ENCODE data around the gene ENO2. TPM values are rescaled to one million over a fixed set of nuclear protein-coding genes. Genes with fewer than 3 reads are reported as not detected.

Gene ENO2
- total and polyA plus RNA-seq, 2 experiments from 2014 or later = 43.5 to 53.5 TPM

- peak overlapping the region; percentile 83 for H2AFZ ChIP-seq
Observed at GRCh38 chr12:6963016-6963731, 48.8 kb downstream of the ENO2 start.

GRCh38 chr12:6963791-6964413 is 49.5 kb downstream of the ENO2 start:
- Mint-ChIP-seq H3K4me1 (peaks cover 58% of the 10 kb centered on the region), H3K36me3 (ENCODE audit: low read depth) (peaks cover 50% of the 10 kb centered on the region), H3K4me3 (peak overlapping the region; percentile 86), H3K9me3 (no peaks in the 10 kb centered on the region), H3K27me3 (ENCODE audit: insufficient read depth, low read depth, poor library complexity) (peaks cover 25% of the 10 kb centered on the region), H3K27ac (peak overlapping the region; percentile 93)
- Histone ChIP-seq H3F3A (replicated peaks; ENCODE audit: low read depth) (peaks cover 60% of the 10 kb centered on the region), H3K27ac (ENCODE audit: low read depth) (peak overlapping the region; percentile 98), H4K20me1 (replicated peaks; ENCODE audit: insufficient read depth) (peaks cover 7% of the 10 kb centered on the region; the same call in 1 of the 2 replicates), H3K27me3 (ENCODE audit: insufficient read depth) (no peaks in the 10 kb centered on the region), H2AFZ (no peak overlapping the region), H3K79me2 (replicated peaks; ENCODE audit: insufficient read depth) (peaks cover 35% of the 10 kb centered on the region), H3K4me1 (ENCODE audit: insufficient read depth) (peaks cover 40% of the 10 kb centered on the region), H3K4me2 (peak overlapping the region; percentile 98), H3K4me3 (peak overlapping the region; percentile 95), H3K36me3 (ENCODE audit: insufficient read depth) (peaks cover 28% of the 10 kb centered on the region), H3K9me2 (ENCODE audit: insufficient read depth) (no peaks in the 10 kb centered on the region)
- no peak for DNase-seq (ENCODE audit: low spot score)
- ATAC-seq = no peak
- TF ChIP-seq EZH2 (IDR thresholded peaks at IDR 0.05; ENCODE audit: low read depth, unreplicated experiment) (no peak), STAT1 (IDR thresholded peaks at IDR 0.05; ENCODE audit: unreplicated experiment) (no peak), JUNB (IDR thresholded peaks at IDR 0.05; ENCODE audit: unreplicated experiment) (no peak), REST (IDR thresholded peaks at IDR 0.05; ENCODE audit: unreplicated experiment) (no peak), NANOG (IDR thresholded peaks at IDR 0.05; ENCODE audit: borderline replicate concordance) (no peak), POLR2AphosphoS5 (IDR thresholded peaks at IDR 0.05; ENCODE audit: low read depth) (no peak)

More at GRCh38 chr12:6963016-6963731, 48.8 kb downstream of the ENO2 start:
- H4K20me1 ChIP-seq (replicated peaks; ENCODE audit: insufficient read depth) = peaks cover 4% of the 10 kb centered on the region; the same call in 1 of the 2 replicates
- peaks cover 52% of the 10 kb centered on the region for H3F3A ChIP-seq (replicated peaks; ENCODE audit: low read depth)
- H3K27me3 ChIP-seq (ENCODE audit: insufficient read depth) = no peaks in the 10 kb centered on the region
- Mint-ChIP-seq H3K4me3 (peak overlapping the region; percentile 86), H3K27me3 (ENCODE audit: insufficient read depth, low read depth, poor library complexity) (peaks cover 25% of the 10 kb centered on the region), H3K36me3 (ENCODE audit: low read depth) (peaks cover 43% of the 10 kb centered on the region), H3K4me1 (peaks cover 51% of the 10 kb centered on the region), H3K9me3 (no peaks in the 10 kb centered on the region), H3K27ac (peak overlapping the region; percentile 98)
- TF ChIP-seq ETS1 (IDR thresholded peaks at IDR 0.05) = no peak; the same call in 1 of the 2 replicates
- peak; percentile 82 for TF ChIP-seq POLR2AphosphoS5 (IDR thresholded peaks at IDR 0.05; ENCODE audit: low read depth)
- peak overlapping the region; percentile 91 for H3K27ac ChIP-seq (ENCODE audit: low read depth)
- DNase-seq (ENCODE audit: low spot score) (peak; percentile 95), ATAC-seq (peak; percentile 60)
- peaks cover 38% of the 10 kb centered on the region for H3K4me1 ChIP-seq (ENCODE audit: insufficient read depth)
- peaks cover 21% of the 10 kb centered on the region for H3K36me3 ChIP-seq (ENCODE audit: insufficient read depth)
- no peaks in the 10 kb centered on the region for H3K9me2 ChIP-seq (ENCODE audit: insufficient read depth)
- H3K4me2 ChIP-seq = peak overlapping the region; percentile 98
- peaks cover 28% of the 10 kb centered on the region for H3K79me2 ChIP-seq (replicated peaks; ENCODE audit: insufficient read depth)
- peak overlapping the region; percentile 95 for H3K4me3 ChIP-seq

Measured in GM23338 (cell line).